Skeletal muscle satellite cell (primary cell): ENCODE results near the gene SMAD4.

Source experiments
- H3K27me3 ChIP-seq: 2 replicates; pipeline ENCODE4 v1.7.0; 2013; ENCODE audit warnings: low read length; ENCODE audit not compliant: control insufficient read depth, insufficient read depth
- H3K36me3 ChIP-seq: 2 replicates; pipeline ENCODE4 v1.7.0; 2013; ENCODE audit warnings: mild to moderate bottlenecking, control low read depth, low read length; ENCODE audit not compliant: insufficient read depth
- H3K4me1 ChIP-seq: 2 replicates; pipeline ENCODE4 v1.7.0; 2013; ENCODE audit warnings: low read length; ENCODE audit not compliant: control insufficient read depth, insufficient read depth
- H3K4me2 ChIP-seq: 2 replicates; pipeline ENCODE4 v1.7.0; 2013; ENCODE audit warnings: mild to moderate bottlenecking, low read length
- H3K4me3 ChIP-seq: 2 replicates; pipeline ENCODE4 v1.7.0; 2013; ENCODE audit warnings: low read length
- H3K9ac ChIP-seq: 2 replicates; pipeline ENCODE4 v1.7.0; 2013; ENCODE audit warnings: mild to moderate bottlenecking, low read depth, low read length, moderate library complexity
- H3K9me3 ChIP-seq: replicated peaks from 2 replicates; pipeline ENCODE4 v1.7.0; 2013; ENCODE audit warnings: mild to moderate bottlenecking, control low read depth, low read length

SMAD4 gene

DNA sequence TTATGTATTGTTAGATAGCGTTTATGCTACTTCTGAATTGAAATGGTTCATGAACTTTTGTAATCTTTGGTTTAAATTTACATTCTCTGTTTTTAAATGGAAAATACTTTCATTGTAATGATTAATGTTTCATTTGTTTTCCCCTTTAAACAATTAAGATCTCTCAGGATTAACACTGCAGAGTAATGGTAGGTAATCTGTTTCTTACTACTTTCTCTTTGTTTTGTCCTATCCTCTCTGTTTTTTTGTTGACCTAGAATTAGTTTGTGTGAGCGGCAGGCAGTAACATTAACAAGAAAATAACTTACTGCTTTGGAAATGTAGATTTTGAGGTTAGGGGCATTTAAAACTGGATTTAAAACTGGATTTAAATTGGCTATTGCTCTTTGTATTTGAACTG is 19.1 kb downstream of the SMAD4 start:
- Histone ChIP-seq H3K36me3 (peaks cover 21% of the 10 kb centered on the region), H3K4me3 (no peak overlapping the region), H3K9me3 (no peaks in the 10 kb centered on the region), H3K9ac (no peak overlapping the region), H3K4me1 (peaks cover 12% of the 10 kb centered on the region), H3K4me2 (no peak overlapping the region), H3K27me3 (no peaks in the 10 kb centered on the region)

DNA sequence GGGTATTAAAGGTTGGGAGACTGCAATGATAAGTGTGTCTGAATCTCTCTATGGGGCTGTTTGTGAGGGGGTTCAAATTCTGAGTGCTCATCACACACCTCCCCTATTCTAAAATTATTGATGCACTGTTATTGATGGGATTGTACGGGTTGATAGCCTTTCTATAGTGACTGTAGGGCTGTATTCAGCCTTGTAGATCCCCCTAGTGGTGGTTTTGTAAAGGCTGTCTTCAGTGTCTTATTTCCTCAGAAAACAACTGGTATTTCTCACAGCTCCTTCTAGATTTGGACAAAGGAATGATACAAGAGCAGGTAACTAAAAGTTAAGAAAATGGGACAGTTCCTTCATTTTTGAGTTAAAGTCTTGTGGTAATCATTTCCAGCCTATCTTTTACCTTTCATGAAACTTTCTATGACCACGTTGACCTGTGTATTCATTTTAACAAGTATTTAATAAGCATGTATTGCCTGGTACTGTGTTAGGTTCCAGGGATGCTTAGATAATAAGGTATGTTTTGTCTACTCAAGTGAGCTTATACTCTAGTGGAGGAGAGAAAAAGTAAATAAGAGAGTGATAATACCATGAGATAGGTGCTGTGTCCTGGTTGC is 21.2 kb downstream of the SMAD4 start:
- Histone ChIP-seq H3K4me1 (no peaks in the 10 kb centered on the region), H3K4me3 (no peak overlapping the region), H3K9me3 (no peaks in the 10 kb centered on the region), H3K4me2 (no peak overlapping the region), H3K27me3 (no peaks in the 10 kb centered on the region), H3K9ac (no peak overlapping the region), H3K36me3 (peaks cover 34% of the 10 kb centered on the region)

DNA sequence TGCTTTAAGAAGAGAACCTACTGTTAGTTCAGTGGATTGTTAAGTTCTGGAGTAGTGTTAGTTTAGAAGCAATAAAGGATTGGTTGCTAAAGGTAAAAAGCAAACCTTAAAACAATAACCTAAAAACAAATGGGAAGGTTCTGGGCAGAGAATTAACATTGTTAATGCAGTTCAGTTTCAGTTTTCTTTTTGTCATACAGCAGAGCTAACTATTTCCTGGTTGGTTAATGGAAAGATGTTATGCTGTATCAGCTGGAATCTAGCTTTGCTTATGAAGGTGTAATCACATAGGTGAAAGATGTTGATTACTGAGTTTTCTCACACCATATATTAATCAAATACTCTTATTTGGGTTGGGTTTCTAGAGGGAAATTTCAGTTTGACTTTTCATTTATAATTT is 23.8 kb downstream of the SMAD4 start:
- H3K9ac ChIP-seq, result no peak overlapping the region

DNA sequence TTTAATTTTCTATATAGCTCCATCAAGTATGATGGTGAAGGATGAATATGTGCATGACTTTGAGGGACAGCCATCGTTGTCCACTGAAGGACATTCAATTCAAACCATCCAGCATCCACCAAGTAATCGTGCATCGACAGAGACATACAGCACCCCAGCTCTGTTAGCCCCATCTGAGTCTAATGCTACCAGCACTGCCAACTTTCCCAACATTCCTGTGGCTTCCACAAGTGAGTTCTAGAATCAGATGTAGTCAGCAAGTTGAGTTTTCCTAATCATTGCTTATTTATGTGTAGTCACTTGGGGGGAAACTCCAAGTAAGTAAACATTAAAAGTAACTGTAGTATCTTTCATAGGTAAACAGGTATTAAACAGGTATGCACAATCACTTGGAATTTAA is 24.8 kb downstream of the SMAD4 start:
- H3K4me3 ChIP-seq, result no peak overlapping the region
- H3K27me3 ChIP-seq, result no peaks in the 10 kb centered on the region
- H3K9ac ChIP-seq, result no peak overlapping the region
- H3K36me3 ChIP-seq, result peaks cover 40% of the 10 kb centered on the region
- no peaks in the 10 kb centered on the region for H3K9me3 ChIP-seq
- H3K4me1 ChIP-seq, result no peaks in the 10 kb centered on the region
- no peak overlapping the region for H3K4me2 ChIP-seq

More for the DNA sequence above, 23.8 kb downstream of the SMAD4 start:
- Histone ChIP-seq H3K4me1 (no peaks in the 10 kb centered on the region), H3K4me2 (no peak overlapping the region), H3K9me3 (no peaks in the 10 kb centered on the region), H3K4me3 (no peak overlapping the region), H3K27me3 (no peaks in the 10 kb centered on the region), H3K36me3 (peaks cover 42% of the 10 kb centered on the region)

DNA sequence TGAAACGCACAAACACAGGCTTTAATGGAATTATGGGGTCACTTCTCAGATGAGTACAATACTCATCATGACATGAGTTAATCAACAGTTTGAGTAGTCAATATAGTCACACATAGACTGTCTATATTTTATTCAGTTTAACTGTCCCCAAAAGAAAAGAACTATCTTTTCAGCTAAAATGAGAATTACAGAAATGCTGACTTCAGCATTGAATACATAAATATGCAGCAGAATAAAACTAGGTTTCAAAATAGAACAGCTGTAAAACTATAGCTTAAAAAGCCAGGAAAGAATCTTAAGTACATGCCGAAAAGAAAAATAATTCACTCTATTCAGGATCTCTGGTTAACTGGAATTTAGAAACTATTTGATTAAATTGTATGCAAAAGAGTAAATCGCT is 30.0 kb downstream of the SMAD4 start:
- no peaks in the 10 kb centered on the region for H3K9me3 ChIP-seq
- no peak overlapping the region for H3K4me2 ChIP-seq
- no peak overlapping the region for H3K9ac ChIP-seq
- H3K27me3 ChIP-seq, result no peaks in the 10 kb centered on the region
- no peaks in the 10 kb centered on the region for H3K4me1 ChIP-seq
- peaks cover 56% of the 10 kb centered on the region for H3K36me3 ChIP-seq
- no peak overlapping the region for H3K4me3 ChIP-seq

DNA sequence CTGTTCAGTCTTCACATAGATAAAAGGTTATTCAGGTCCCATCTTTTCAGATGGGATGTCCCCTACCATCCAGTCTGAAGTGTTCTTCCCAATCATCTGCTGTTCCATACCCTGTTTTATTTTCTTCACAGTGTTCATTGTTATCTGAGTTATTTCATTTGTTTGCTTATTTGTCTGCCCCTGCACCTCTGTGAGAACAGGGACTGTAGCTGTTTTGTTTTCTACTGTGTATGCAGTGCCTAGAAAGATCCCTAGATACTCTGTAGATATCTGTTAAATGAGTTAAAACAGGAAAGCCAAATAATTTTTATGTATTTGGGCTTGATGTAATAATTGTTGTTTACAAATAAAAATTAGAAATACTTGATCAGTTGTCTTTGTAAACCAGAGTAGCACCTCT is 34.2 kb downstream of the SMAD4 start:
- Histone ChIP-seq H3K4me3 (no peak overlapping the region), H3K4me1 (peaks cover 21% of the 10 kb centered on the region), H3K27me3 (no peaks in the 10 kb centered on the region), H3K9me3 (no peaks in the 10 kb centered on the region), H3K9ac (no peak overlapping the region), H3K36me3 (peaks cover 38% of the 10 kb centered on the region), H3K4me2 (no peak overlapping the region)

DNA sequence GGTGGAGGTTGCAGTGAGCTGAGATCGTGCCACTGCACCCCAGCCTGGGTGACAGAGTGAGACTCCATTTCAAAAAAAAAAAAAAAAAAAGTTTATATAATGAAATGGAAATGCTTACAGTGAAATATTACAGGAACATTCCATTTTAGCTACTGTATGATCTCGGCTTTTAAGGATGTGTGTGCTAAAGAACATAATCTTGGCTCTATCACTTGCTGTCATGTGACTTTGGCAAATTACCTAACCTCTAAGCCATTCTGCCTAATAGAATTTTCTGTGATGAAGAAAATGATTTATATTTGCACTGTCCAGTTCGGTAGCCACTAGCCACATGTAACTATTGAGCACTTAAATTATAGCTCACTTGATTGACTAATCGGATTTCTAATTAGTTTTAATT is 36.3 kb downstream of the SMAD4 start:
- Histone ChIP-seq H3K27me3 (no peaks in the 10 kb centered on the region), H3K9me3 (no peaks in the 10 kb centered on the region), H3K36me3 (peaks cover 30% of the 10 kb centered on the region), H3K4me3 (no peak overlapping the region), H3K4me2 (no peak overlapping the region), H3K4me1 (peaks cover 40% of the 10 kb centered on the region), H3K9ac (no peak overlapping the region)

DNA sequence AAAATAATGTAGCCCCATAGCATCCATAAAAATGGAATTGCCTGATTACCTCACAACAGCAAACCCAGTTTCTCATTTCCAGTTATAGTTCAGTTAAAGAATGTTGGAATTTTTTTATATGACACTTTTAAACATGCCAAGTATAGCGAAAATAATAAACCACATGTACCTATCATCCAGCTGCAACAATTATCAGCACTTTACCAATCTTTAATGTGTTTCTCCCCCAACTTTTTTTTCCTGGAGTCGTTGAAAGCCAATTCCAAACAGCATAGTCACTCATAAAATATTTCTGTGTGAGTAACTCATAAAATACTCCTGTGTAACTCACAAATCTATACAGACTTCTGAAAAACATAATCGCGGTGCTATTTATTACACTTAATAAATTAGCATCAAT is 38.1 kb downstream of the SMAD4 start:
- Histone ChIP-seq H3K9me3 (no peaks in the 10 kb centered on the region), H3K36me3 (peaks cover 30% of the 10 kb centered on the region), H3K4me2 (peak overlapping the region; percentile 48), H3K9ac (peak overlapping the region; percentile 65), H3K4me1 (peaks cover 40% of the 10 kb centered on the region), H3K27me3 (no peaks in the 10 kb centered on the region), H3K4me3 (no peak overlapping the region)

DNA sequence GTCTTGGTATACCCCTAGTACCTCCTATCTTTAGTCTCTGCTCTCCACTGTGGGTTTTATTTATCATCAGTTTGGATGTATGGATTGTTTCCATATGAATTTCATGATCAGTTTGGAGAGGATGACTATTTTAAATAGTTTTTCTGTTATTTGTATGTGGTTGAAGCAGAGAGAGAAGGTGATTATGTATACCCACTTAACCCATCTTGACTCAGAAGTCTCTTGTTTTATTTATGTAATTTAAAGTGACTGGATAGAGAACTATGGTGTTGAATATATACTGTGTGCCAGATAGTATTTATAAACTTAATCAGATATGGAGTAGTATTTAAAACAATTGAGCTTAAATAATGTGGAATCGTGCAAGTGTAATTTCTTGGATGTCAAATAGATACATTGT is 39.9 kb downstream of the SMAD4 start:
- H3K4me3 ChIP-seq, result no peak overlapping the region
- H3K27me3 ChIP-seq, result no peaks in the 10 kb centered on the region
- peaks cover 27% of the 10 kb centered on the region for H3K36me3 ChIP-seq
- H3K9ac ChIP-seq, result peak overlapping the region; percentile 41
- peak overlapping the region; percentile 33 for H3K4me2 ChIP-seq
- no peaks in the 10 kb centered on the region for H3K9me3 ChIP-seq
- H3K4me1 ChIP-seq, result peaks cover 40% of the 10 kb centered on the region

DNA sequence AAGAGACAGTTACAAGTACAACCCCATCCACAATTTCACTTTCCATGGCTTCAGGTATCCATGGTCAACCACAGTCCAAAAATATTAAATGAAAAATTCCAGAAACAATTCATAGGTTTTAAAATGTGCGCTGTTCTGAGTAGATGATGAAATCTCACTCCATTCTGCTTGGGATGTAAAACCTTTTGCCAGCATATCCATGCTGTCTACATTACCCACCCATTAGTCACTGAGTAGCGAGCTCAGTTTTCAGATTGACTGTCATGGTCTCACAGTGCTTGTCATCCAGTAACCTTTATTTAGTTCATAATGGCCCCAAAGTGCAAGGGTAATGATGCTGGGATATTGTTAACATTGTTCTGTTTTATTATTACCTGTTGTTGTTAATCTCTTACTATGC is 40.5 kb downstream of the SMAD4 start:
- Histone ChIP-seq H3K36me3 (peaks cover 23% of the 10 kb centered on the region), H3K4me1 (peaks cover 40% of the 10 kb centered on the region), H3K4me2 (peak overlapping the region; percentile 33)

DNA sequence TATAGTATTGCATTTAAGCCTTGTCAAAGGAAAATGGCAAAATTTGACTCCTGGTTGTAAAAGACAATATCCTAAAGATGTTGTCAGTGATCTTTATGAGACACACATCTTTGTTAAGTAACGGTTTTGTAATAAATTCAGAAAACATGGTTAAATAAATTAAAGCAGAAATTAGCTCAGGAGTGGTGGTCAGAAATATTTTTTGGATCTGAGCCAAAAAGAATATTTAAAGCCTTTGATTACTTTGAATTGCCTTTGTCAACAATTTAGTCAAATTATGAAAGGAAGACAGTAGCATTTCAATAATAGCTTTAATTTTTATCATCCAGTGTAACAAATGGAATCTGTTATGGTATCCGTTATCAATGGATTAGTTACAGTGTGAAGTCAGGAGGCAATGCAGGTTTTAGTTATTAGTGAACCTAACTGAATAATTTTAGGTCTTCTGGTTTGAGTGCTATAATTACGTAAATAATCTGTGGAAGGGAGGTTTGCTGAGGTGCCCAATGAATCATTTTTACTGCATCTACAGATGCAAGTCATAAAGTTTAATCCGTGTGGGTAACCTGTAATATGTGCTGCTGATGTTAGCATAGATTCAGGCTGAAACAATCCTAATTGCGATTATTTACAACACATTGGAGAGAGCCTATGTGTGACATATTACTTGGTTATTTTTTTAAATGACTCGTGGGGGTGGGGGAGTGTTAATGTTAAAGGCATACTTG is 42.7 kb downstream of the SMAD4 start:
- Histone ChIP-seq H3K9me3 (no peaks in the 10 kb centered on the region), H3K9ac (no peak overlapping the region), H3K36me3 (peaks cover 24% of the 10 kb centered on the region), H3K4me1 (peaks cover 50% of the 10 kb centered on the region), H3K4me2 (no peak overlapping the region), H3K4me3 (no peak overlapping the region), H3K27me3 (no peaks in the 10 kb centered on the region)

More for the DNA sequence above, 40.5 kb downstream of the SMAD4 start:
- Histone ChIP-seq H3K4me3 (no peak overlapping the region), H3K27me3 (no peaks in the 10 kb centered on the region), H3K9me3 (no peaks in the 10 kb centered on the region), H3K9ac (peak overlapping the region; percentile 41)

DNA sequence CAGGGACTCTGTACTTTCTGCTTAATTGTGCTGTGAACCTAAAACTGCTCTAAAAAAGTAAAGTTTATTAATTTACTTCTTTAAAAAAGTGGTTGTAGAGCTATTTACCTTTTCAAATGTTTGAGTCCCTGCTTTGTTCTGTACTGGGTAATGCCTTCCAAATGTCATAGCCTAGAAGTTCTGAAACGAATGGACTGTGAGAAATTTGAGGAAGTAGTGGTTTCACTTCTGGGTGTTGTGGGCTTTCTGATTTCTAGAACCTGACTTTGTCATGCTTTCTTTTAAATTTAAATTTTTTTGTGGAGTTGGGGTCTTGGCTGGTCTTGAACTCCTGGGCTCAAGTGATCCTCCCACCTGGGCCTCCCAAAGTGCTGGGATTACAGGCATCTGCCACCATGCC is 44.6 kb downstream of the SMAD4 start:
- Histone ChIP-seq H3K9me3 (no peaks in the 10 kb centered on the region), H3K4me3 (no peak overlapping the region), H3K27me3 (no peaks in the 10 kb centered on the region), H3K9ac (no peak overlapping the region), H3K36me3 (peaks cover 36% of the 10 kb centered on the region), H3K4me1 (peaks cover 33% of the 10 kb centered on the region), H3K4me2 (no peak overlapping the region)
